ENCODE measurements around the gene TMEM14B. TPM values are rescaled to one million over a fixed set of nuclear protein-coding genes. Genes with fewer than 3 reads are reported as not detected.

Gene TMEM14B
- total and polyA plus RNA-seq, 9 of the 15 experiments (the other 6 are each of a cell fraction or from before 2014, with no cell fraction given): 174 to 862 (median 263) TPM

GRCh38 chr6:10759312-10759839, 11.8 kb downstream of the TMEM14B start (continued):
- no peak for TF ChIP-seq TSHZ1 (CRISPR knock-in tag; IDR thresholded peaks at IDR 0.05)
- TF ChIP-seq SETDB1 (IDR thresholded peaks at IDR 0.05; ENCODE audit: low read length): no peak
- TF ChIP-seq MIER1 (IDR thresholded peaks at IDR 0.05; ENCODE audit: low read depth): no peak
- no peak for TF ChIP-seq ZNF165 (CRISPR knock-in tag; IDR thresholded peaks at IDR 0.05; ENCODE audit: borderline replicate concordance)
- TF ChIP-seq ESRRB (CRISPR knock-in tag; IDR thresholded peaks at IDR 0.05; ENCODE audit: borderline replicate concordance): no peak
- no peak for TF ChIP-seq POLR3G (IDR thresholded peaks at IDR 0.05; ENCODE audit: extremely low read depth, insufficient read length, insufficient replicate concordance)
- no peak for TF ChIP-seq MECOM (CRISPR knock-in tag; IDR thresholded peaks at IDR 0.05)
- peak; percentile 69; the same call in 1 of the 2 replicates for TF ChIP-seq JUN (IDR thresholded peaks at IDR 0.05; ENCODE audit: borderline replicate concordance, low read depth, low read length)
- TF ChIP-seq JUN (CRISPR knock-in tag; IDR thresholded peaks at IDR 0.05; ENCODE audit: borderline replicate concordance): no peak
- no peak for TF ChIP-seq HES1 (IDR thresholded peaks at IDR 0.05; ENCODE audit: low read depth)
- TF ChIP-seq ATF6 (CRISPR knock-in tag; IDR thresholded peaks at IDR 0.05): no peak
- no peak for TF ChIP-seq GTF3C2 (IDR thresholded peaks at IDR 0.05; ENCODE audit: borderline replicate concordance, extremely low read depth, insufficient read length)
- TF ChIP-seq FOXP1 (CRISPR knock-in tag; IDR thresholded peaks at IDR 0.05): no peak
- no peak for TF ChIP-seq HNRNPK (IDR thresholded peaks at IDR 0.05; ENCODE audit: low read depth, low read length, poor library complexity, severe bottlenecking)
- no peak for TF ChIP-seq TAF1 (IDR thresholded peaks at IDR 0.05; ENCODE audit: control insufficient read depth, extremely low read depth, insufficient read depth, low read length, severe bottlenecking)
- no peak for TF ChIP-seq ZBED1 (IDR thresholded peaks at IDR 0.05)
- no peak for TF ChIP-seq HMGN3 (IDR thresholded peaks at IDR 0.05; ENCODE audit: borderline replicate concordance, extremely low read depth, insufficient read length, low read depth, low read length)
- TF ChIP-seq NEUROD1 (IDR thresholded peaks at IDR 0.05; ENCODE audit: borderline replicate concordance, low read depth, low read length, partially characterized antibody): peak; percentile 36
